GM12865 (cell line): ENCODE results near the gene MYO1B.

Source experiments
- DNase-seq: peaks from one replicate; pipeline ENCODE4 v3.0.0; 2010; ENCODE audit warnings: low read depth
- H3K4me3 ChIP-seq: 2 replicates; pipeline ENCODE4 v1.5.1; 2011; ENCODE audit warnings: mild to moderate bottlenecking, low read depth, low read length, control low read depth
- TF ChIP-seq, protein P1 (sequence below): IDR thresholded peaks from 2 replicates; pipeline ENCODE4 v1.5.1; 2011; ENCODE audit warnings: low read length, control low read depth, low read depth, inconsistent platforms; ENCODE audit not compliant: insufficient read depth; ENCODE audit errors: missing control alignments

MYO1B gene

DNA sequence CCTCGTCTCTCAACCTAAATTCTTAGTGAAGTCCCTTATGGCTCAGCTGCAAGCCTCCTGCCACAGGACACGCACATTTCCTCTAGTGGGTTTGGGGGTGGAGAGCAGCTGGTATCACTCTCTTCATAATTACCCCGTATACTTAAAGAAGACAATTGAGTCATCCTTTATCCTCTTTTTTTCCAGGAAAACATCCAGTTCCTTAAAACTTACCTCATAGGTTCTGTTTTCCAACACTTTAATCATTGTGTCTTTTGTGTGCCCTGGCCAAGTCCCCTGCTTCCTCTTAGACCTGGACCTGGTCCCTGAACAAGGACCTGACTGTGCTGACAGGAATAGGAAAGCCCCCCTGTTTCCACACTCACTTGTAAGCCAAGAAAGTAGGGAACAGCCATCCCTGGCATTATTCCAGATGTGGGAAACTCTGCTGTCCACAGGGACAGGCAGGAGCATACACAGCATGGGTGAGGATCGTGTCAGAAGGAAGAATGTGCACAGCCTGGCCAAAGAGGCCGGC is 42.3 kb upstream of the MYO1B start:
- DNase-seq = peak; percentile 25
- TF ChIP-seq, protein P1, sequence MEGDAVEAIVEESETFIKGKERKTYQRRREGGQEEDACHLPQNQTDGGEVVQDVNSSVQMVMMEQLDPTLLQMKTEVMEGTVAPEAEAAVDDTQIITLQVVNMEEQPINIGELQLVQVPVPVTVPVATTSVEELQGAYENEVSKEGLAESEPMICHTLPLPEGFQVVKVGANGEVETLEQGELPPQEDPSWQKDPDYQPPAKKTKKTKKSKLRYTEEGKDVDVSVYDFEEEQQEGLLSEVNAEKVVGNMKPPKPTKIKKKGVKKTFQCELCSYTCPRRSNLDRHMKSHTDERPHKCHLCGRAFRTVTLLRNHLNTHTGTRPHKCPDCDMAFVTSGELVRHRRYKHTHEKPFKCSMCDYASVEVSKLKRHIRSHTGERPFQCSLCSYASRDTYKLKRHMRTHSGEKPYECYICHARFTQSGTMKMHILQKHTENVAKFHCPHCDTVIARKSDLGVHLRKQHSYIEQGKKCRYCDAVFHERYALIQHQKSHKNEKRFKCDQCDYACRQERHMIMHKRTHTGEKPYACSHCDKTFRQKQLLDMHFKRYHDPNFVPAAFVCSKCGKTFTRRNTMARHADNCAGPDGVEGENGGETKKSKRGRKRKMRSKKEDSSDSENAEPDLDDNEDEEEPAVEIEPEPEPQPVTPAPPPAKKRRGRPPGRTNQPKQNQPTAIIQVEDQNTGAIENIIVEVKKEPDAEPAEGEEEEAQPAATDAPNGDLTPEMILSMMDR = no peak

GRCh38 chr2:191204433-191204832 is 40.8 kb upstream of the MYO1B start:
- H3K4me3 ChIP-seq = peak overlapping the region; percentile 44
- TF ChIP-seq, protein P1 = no peak
- peak; percentile 23 for DNase-seq

More for the DNA sequence above, 42.3 kb upstream of the MYO1B start:
- no peak overlapping the region for H3K4me3 ChIP-seq

DNA sequence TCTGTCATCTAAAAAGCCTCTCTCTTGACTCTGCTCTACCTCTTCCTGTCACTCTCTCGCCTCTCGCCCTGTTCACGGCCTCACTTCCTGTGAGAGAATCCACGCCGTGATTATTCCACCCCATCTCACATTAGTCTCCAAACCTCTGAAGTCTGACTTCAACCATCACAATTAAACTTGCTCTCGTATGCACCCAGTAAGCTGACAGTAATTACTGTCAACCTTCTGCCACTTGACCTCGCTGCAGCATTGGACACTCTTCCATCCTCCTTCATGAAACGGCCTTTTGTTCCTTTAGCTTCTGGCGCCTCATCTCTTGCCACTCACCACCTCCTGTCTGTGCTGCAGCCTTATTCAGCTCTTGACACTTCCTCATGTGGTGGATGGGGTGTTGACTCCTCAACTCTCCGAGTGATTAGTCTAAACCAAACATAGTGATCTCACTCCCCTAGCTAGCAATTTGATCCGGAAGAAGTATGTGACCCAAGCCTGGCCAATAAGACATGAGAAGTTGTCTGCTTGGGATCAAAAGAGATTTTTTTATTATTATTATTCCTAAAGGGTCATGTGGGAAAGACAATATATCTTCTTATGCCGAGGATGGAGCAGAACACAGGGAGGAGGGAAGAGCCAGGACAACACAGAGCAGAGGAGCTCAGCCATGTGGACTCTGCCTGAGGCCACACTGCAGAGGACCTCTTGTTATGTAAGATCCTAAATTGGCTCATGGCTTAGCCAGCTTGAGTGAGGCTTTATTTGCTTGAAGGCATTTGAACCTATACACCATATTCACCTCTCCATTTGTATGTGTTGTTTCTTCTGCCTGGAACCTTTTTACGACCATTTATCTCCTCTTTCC is 38.4 kb upstream of the MYO1B start:
- TF ChIP-seq, protein P1 = no peak
- no peak overlapping the region for H3K4me3 ChIP-seq
- DNase-seq = no peak

DNA sequence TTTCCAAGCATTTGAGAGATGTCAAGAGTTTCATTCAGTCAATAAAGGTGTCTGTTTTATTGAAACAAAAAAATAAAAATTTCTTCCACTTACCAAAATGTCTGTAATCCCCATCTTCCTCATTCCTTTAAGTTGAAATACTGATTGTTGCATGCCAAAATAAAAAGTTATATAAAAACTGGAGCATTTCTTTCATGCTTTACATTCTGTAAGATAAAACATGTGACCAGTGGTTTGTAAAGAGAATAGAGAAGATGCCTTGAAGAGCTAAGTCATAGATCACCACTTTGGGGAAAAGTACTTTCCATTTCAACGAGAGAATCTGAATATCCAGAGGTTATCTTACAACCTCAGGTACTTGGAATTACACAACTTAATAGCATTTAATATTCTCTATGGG is 35.9 kb upstream of the MYO1B start:
- TF ChIP-seq, protein P1 = no peak
- H3K4me3 ChIP-seq = no peak overlapping the region
- DNase-seq = no peak

DNA sequence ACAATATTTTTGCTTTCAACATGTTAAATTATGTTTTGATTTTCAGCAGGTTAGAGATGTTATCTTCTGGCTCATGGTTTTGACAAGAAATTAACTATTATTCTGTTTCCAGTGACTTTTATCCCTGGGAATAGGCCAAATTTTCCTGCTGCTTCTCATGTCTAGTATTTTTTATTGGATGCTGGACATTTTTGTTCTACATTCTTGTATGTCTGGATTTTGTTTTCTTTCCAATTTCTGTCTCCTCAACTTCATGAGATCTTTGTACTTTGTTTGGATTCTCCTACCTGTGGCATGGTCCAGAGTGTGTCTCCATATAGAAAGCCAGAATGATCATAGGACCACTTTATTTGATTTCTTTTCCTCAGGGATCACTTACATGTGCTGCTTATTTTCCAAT is 33.1 kb upstream of the MYO1B start:
- TF ChIP-seq, protein P1 = no peak
- no peak overlapping the region for H3K4me3 ChIP-seq
- no peak for DNase-seq

DNA sequence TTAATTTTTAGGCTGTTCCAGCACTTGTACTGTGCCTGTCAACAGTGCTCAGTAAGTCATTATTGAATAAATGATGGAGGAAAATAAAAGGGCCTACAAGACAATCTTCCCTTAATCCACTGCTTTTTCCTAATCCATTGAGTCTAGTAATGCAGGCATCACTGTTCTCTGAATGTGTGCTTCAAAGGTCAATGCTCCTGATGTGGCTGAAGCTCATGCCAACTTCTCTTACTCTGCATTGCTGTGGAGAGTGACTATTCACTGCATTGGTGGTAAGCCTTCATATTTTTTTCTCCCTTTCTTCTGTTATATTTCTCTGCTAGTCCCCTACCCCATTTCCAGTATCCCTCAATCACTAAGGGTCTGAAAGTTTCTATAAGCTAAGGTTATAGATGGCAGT is 31.9 kb upstream of the MYO1B start:
- TF ChIP-seq, protein P1 = no peak
- H3K4me3 ChIP-seq = no peak overlapping the region
- DNase-seq = no peak
